ENCODE results near the gene CDC20. TPM values are rescaled to one million over a fixed set of nuclear protein-coding genes. Genes with fewer than 3 reads are reported as not detected.

CDC20 gene
- total and polyA plus RNA-seq, 2 of the 4 experiments (the other 2 are of a cell fraction): 103 to 107 TPM

- ChIA-PET CTCF (no interaction called here), POLR2A (ENCODE audit: unreplicated experiment) (no interaction called here)
- H3K4ac ChIP-seq (ENCODE audit: low read depth, low read length): peak overlapping the region; percentile 92
- H3K79me1 ChIP-seq (ENCODE audit: low read depth in 1 of 2, low read length in 2 of 2): peaks cover 29 to 73% of the 10 kb centered on the region in 2 experiments
- H3K4me2 ChIP-seq (ENCODE audit: low read depth, low read length): no peak overlapping the region; the same call in 1 of the 2 replicates
- WGBS, 2 experiments (ENCODE audit: extremely low coverage in 2 of 2, insufficient read length in 1 of 2): no CpG with 5 or more reads among the region's 4 CpGs
- peak overlapping the region; percentile 61 for H3K56ac ChIP-seq (ENCODE audit: extremely low read depth, insufficient read depth, low read length)
- peak overlapping the region; percentile 26; the same call in 1 of the 2 replicates for H4K5ac ChIP-seq (ENCODE audit: low read depth, low read length)
- H3K18ac ChIP-seq (ENCODE audit: low read depth, low read length): peak overlapping the region; percentile 41; the same call in 1 of the 2 replicates
- no peak overlapping the region for H3K4me3 ChIP-seq (ENCODE audit: insufficient read depth, low read depth, low read length)
- H3K23ac ChIP-seq (ENCODE audit: low read depth, low read length): peak overlapping the region; percentile 68
- H2BK5ac ChIP-seq (ENCODE audit: low read depth, low read length, poor library complexity, severe bottlenecking): peak overlapping the region; percentile 86
- peaks cover 10% of the 10 kb centered on the region for H3K9me1 ChIP-seq (ENCODE audit: insufficient read depth, low read length)
- H2BK20ac ChIP-seq (ENCODE audit: low read depth, low read length): peak overlapping the region; percentile 84
- no peaks in the 10 kb centered on the region for H3K27me3 ChIP-seq (ENCODE audit: control insufficient read depth, insufficient read depth, low read length)
- BruUV-seq (replicated peaks): no TSS peak
- peak overlapping the region; percentile 60 for H3K27ac ChIP-seq (ENCODE audit: insufficient read depth, low read length)
- H4K91ac ChIP-seq (ENCODE audit: insufficient read depth, low read depth, low read length): peak overlapping the region; percentile 92
- in situ Hi-C loops (cut with MboI; ENCODE audit: low sequenced_read_pairs) (no loop called here), dilution Hi-C loops (cut with HindIII; ENCODE audit: low sequenced_read_pairs, unreplicated experiment) (no loop called here), intact Hi-C loops (cut with micrococcal nuclease) (no loop called here)
- H2BK120ac ChIP-seq (ENCODE audit: low read depth, low read length): peak overlapping the region; percentile 87
- peak overlapping the region; percentile 97 for H2BK15ac ChIP-seq (ENCODE audit: low read depth, low read length)
- H3K9me3 ChIP-seq (ENCODE audit: control insufficient read depth, insufficient read depth, low read length): no peaks in the 10 kb centered on the region
- 0 out of 2 replicates have a peak, but pooled peaks cover 8% of the 10 kb centered on the region for H3K36me3 ChIP-seq (ENCODE audit: control insufficient read depth, insufficient read depth, low read length)
- H4K8ac ChIP-seq (ENCODE audit: low read depth in 2 of 2, low read length in 2 of 2): peak overlapping the region; percentile 94 to 96
- H3K9ac ChIP-seq (ENCODE audit: low read depth, low read length): no peak overlapping the region
- H4K20me1 ChIP-seq (ENCODE audit: insufficient read depth, low read length): no peaks in the 10 kb centered on the region
- peaks cover 13% of the 10 kb centered on the region for H3K4me1 ChIP-seq (ENCODE audit: control insufficient read depth, insufficient read depth, low read length)
- peak overlapping the region; percentile 14 for H2AFZ ChIP-seq (replicated peaks; ENCODE audit: low read length, poor library complexity)
- DNase-seq (peak; percentile 88), ATAC-seq (ENCODE audit: low read depth) (peak; percentile 42)
- peak overlapping the region; percentile 63 for H2AK9ac ChIP-seq (replicated peaks; ENCODE audit: low read depth, low read length, poor library complexity)
- peak overlapping the region; percentile 86 for H3K14ac ChIP-seq (replicated peaks; ENCODE audit: low read depth, low read length)
- peak overlapping the region; percentile 89 for H2AK5ac ChIP-seq (ENCODE audit: low read depth, low read length)
- no peak for TF ChIP-seq BHLHE40 (IDR thresholded peaks at IDR 0.05; ENCODE audit: low read depth, low read length)
- TF ChIP-seq MXI1 (IDR thresholded peaks at IDR 0.05; ENCODE audit: borderline replicate concordance, low read depth, low read length): no peak
- no peak for TF ChIP-seq SMC3 (IDR thresholded peaks at IDR 0.05; ENCODE audit: low read depth, low read length)
- no peak for TF ChIP-seq MAZ (IDR thresholded peaks at IDR 0.05; ENCODE audit: borderline replicate concordance, low read depth, low read length)
- TF ChIP-seq FOS (IDR thresholded peaks at IDR 0.05; ENCODE audit: low read depth, low read length): peak; percentile 83
- TF ChIP-seq RCOR1 (IDR thresholded peaks at IDR 0.05; ENCODE audit: insufficient replicate concordance, low read length): peak; percentile 84
- TF ChIP-seq, protein P1, sequence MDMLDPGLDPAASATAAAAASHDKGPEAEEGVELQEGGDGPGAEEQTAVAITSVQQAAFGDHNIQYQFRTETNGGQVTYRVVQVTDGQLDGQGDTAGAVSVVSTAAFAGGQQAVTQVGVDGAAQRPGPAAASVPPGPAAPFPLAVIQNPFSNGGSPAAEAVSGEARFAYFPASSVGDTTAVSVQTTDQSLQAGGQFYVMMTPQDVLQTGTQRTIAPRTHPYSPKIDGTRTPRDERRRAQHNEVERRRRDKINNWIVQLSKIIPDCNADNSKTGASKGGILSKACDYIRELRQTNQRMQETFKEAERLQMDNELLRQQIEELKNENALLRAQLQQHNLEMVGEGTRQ (IDR thresholded peaks at IDR 0.05; ENCODE audit: low read depth, low read length): no peak
- TF ChIP-seq MAFK (IDR thresholded peaks at IDR 0.05; ENCODE audit: low read depth, low read length): no peak; the same call in 1 of the 2 replicates
- no peak for TF ChIP-seq CHD1 (IDR thresholded peaks at IDR 0.05; ENCODE audit: low read depth, low read length)
- TF ChIP-seq CTCF (conservative IDR thresholded peaks at IDR 0.05; ENCODE audit: low read depth, low read length): no peak
- TF ChIP-seq RFX5 (IDR thresholded peaks at IDR 0.05; ENCODE audit: low read depth, low read length): no peak
- no peak for TF ChIP-seq POLR2A (IDR thresholded peaks at IDR 0.05; ENCODE audit: low read depth, low read length)
- TF ChIP-seq, protein P2, sequence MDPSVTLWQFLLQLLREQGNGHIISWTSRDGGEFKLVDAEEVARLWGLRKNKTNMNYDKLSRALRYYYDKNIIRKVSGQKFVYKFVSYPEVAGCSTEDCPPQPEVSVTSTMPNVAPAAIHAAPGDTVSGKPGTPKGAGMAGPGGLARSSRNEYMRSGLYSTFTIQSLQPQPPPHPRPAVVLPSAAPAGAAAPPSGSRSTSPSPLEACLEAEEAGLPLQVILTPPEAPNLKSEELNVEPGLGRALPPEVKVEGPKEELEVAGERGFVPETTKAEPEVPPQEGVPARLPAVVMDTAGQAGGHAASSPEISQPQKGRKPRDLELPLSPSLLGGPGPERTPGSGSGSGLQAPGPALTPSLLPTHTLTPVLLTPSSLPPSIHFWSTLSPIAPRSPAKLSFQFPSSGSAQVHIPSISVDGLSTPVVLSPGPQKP (IDR thresholded peaks at IDR 0.05; ENCODE audit: borderline replicate concordance, low read depth, low read length): no peak
- peak; percentile 17; the same call in 1 of the 2 replicates for TF ChIP-seq NFE2L2 (IDR thresholded peaks at IDR 0.05; ENCODE audit: low read depth, low read length)
These were observed 14.5 kb downstream of the CDC20 start for GRCh38 chr1:43373066-43373940.

Data from IMR-90 (cell line).